ENCODE data around the gene CHD5.

Gene CHD5

GRCh38 chr1:6162341-6162740, 17.8 kb downstream of the CHD5 start:
- DNase-seq (ENCODE audit: low read depth): no peak
- H3K4me3 ChIP-seq (ENCODE audit: low read depth, low read length): no peak overlapping the region

- H3K4me3 ChIP-seq (ENCODE audit: low read depth, low read length): no peak overlapping the region
- no peak for DNase-seq (ENCODE audit: low read depth)
Observed at GRCh38 chr1:6158181-6158580, 21.9 kb downstream of the CHD5 start.

DNA sequence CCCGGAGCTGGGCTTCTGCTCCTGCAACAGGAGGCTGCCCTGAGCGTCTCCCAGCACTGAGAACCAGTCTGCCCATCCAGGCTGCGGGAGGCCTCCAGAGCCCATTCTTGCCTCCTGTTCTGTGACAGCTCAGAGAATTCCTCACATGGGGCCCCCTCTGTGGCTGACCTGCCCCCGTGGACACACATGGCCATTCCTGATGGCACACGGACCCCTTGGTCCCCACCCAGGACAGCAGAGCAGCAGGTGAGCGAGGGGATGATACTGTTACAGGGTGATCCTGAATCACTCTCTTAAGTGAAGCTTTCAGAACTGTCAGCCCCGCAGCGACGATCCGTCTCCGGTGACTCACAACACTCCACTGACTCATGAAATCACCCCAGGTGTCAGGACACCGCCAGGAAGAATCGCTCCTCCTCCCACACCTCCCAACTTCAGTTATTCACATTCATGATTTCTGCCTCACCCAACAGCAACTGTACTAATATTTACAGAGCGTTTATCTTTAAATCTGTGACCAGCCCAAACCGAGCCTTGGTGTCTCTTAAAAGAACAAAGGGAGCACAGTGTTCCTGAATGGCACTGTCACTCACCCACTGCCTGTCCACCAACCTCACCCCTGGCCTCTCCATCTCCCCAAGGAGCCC, 22.5 kb downstream of the CHD5 start:
- H3K4me3 ChIP-seq (ENCODE audit: low read depth, low read length): no peak overlapping the region
- peak; percentile 9 for DNase-seq (ENCODE audit: low read depth)

GRCh38 chr1:6157132-6157527, 23.0 kb downstream of the CHD5 start:
- DNase-seq (ENCODE audit: low read depth): no peak
- no peak overlapping the region for H3K4me3 ChIP-seq (ENCODE audit: low read depth, low read length)

DNA sequence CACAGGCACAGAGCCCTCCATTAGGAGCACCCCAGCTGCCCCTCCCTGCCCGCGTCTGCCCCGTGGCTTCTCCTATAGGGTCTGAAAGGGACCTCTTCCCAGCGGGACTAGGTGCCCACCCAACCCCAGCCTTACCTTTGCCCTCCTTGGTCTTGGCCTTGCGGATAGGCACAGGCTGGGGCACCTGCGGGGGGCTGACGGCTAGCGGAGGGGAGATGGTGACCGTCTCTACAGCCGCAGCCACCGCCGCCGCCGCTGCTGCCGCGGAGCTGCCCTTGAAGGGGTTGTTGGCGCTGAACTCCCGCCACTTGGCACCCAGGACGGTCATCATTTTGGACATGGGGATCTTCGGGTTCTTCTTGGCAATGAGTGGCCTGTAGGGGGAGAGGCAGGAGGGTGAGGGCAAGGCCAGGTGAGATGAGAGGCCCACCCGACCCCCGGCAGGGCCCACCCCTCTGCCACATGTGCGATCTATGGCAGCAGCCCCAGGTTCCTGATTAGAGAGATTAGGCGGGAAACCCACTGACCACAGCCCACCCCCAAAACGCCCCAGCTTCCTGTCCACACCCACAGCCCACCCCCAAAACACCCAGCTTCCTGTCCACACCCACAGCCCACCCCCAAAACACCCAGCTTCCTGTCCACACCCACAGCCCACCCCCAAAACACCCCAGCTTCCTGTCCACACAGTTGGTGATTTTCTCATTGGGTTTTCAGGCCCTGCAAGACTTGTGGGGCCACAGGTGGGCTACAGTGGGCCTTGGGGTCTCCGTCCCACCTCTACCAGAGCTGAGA, 25.4 kb downstream of the CHD5 start:
- no peak overlapping the region for H3K4me3 ChIP-seq (ENCODE audit: low read depth, low read length)
- no peak for DNase-seq (ENCODE audit: low read depth)

DNA sequence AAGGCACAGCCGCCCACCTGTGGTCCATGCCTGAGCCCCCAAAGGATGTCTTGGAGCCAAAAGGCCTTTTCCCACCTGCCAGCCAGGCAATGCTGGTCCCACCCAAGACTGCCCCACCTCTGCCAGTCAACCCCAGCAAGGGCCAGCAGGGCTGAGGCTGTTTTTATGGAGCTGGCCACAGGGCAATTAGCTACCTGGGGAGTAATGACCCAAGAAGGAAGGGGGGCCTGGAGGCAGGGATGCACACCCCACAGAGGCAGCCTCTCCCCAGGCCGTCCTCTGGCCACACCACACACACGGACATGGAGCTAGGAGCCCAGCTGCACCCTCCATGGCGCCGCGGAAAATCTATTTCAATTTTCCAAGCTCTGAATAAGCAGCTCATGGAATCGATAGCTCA, 27.2 kb downstream of the CHD5 start:
- no peak for DNase-seq (ENCODE audit: low read depth)
- H3K4me3 ChIP-seq (ENCODE audit: low read depth, low read length): no peak overlapping the region

DNA sequence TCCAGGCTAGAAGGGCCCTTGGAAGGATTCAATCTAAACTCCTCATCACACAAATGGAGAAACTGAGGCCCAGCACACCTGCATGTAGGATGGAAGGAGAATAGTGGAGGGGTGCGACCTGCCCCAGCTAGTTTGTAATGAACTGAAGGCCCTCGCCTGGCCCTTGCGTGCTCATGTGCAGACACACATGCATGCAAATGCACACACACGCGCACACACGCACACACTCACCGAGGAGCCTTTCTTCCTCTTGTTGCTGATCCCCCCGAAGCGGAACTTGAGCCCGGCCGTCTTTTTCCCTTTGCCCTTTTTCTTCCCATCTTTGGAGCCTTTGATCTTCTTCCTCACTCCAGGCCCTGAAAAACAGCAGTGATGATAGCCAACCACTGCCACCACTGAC, 27.9 kb downstream of the CHD5 start:
- no peak overlapping the region for H3K4me3 ChIP-seq (ENCODE audit: low read depth, low read length)
- no peak for DNase-seq (ENCODE audit: low read depth)

- DNase-seq (ENCODE audit: low read depth): no peak
- no peak overlapping the region for H3K4me3 ChIP-seq (ENCODE audit: low read depth, low read length)
Observed at GRCh38 chr1:6151291-6151822, 28.8 kb downstream of the CHD5 start.

- H3K4me3 ChIP-seq (ENCODE audit: low read depth, low read length): no peak overlapping the region
- DNase-seq (ENCODE audit: low read depth): no peak
Observed at GRCh38 chr1:6150006-6150938, 29.8 kb downstream of the CHD5 start.

DNA sequence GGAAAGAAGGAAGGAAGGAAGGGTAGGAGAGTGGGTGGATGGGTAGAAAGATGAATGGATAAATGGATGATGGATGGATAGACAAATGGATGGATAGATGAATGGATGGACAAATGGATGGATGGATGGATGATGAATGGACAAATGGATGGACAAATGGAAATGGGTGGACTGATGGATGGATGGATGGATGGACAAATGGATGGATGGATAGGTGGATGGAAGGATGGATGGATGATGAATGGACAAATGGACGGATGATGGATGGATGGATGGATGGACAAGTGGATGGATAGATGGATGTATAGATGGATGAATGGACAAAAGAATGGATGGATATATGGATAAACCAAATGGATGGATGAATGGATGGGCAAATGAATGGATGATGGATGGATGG, 30.5 kb downstream of the CHD5 start:
- DNase-seq (ENCODE audit: low read depth): no peak
- H3K4me3 ChIP-seq (ENCODE audit: low read depth, low read length): no peak overlapping the region

GRCh38 chr1:6148497-6149241, 31.5 kb downstream of the CHD5 start:
- H3K4me3 ChIP-seq (ENCODE audit: low read depth, low read length): no peak overlapping the region
- no peak for DNase-seq (ENCODE audit: low read depth)

DNA sequence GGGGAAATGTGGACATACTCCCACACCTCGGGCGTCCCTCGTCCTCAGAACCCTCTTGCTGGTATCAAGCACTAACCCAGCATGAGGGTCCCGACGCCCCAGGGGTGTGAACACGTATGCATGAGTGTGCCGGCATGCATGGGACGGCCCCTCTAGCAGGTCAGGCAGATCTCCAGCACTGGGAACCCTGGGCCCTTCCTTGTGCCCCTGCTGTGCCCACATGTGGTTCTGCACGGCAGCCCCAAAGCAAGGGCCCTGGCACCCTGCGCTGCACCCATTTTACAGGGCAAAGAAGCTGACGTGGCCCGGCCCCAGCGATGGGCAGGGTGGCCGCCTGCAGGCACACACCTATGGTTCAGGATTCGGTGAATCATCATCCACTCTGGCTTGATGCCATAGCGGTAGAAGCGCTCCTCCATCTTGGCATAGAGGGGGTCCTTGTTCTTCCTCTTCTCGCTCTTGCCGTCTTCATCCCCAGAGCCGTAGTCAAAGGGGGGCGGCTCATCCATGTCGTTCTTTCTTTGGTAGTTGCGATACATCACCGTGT, 34.2 kb downstream of the CHD5 start:
- no peak for DNase-seq (ENCODE audit: low read depth)
- no peak overlapping the region for H3K4me3 ChIP-seq (ENCODE audit: low read depth, low read length)

DNA sequence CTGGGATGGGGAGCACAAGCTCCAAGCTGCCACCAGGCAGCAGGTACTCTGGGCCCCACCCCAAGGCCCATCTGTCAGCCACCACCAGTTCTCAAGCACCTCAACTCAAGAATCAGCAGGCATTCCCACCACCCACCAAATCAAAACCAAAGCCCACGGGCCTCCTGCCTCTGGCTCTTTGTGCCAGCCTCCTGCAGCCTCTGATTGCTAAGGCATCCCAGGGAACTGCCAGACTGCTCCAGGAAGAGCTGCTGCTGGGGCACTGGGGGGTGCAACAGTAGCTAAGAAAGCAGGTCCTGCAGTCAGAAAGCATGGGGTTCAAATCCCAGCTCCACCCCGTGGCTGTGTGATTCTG, 34.7 kb downstream of the CHD5 start:
- DNase-seq (ENCODE audit: low read depth): no peak
- H3K4me3 ChIP-seq (ENCODE audit: low read depth, low read length): no peak overlapping the region

- DNase-seq (ENCODE audit: low read depth): no peak
Observed at GRCh38 chr1:6144647-6145395, 35.3 kb downstream of the CHD5 start.

DNA sequence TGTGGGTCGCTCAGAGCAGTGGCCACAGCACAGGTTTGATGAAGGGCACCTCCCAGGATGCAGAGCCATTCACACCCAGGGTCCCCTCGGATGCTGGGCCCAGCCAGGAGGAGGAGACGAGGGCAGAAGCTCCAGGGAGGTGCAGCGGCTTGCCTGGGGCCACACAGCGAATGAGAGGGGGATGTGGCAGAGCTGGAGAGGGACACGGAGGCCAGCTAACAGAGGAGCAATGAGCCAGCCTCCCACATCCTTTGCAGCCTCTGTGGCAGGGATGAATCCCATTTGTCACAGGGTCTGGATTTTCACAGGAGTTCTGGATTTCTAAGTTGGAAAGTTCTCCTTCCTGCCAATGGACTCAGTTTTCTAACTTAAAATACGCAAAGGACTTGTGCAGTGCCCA, 35.9 kb downstream of the CHD5 start:
- H3K4me3 ChIP-seq (ENCODE audit: low read depth, low read length): no peak overlapping the region
- DNase-seq (ENCODE audit: low read depth): no peak

More at GRCh38 chr1:6144647-6145395, 35.3 kb downstream of the CHD5 start:
- no peak overlapping the region for H3K4me3 ChIP-seq (ENCODE audit: low read depth, low read length)

GRCh38 chr1:6143395-6143794, 36.7 kb downstream of the CHD5 start:
- DNase-seq (ENCODE audit: low read depth): no peak
- H3K4me3 ChIP-seq (ENCODE audit: low read depth, low read length): no peak overlapping the region

DNA sequence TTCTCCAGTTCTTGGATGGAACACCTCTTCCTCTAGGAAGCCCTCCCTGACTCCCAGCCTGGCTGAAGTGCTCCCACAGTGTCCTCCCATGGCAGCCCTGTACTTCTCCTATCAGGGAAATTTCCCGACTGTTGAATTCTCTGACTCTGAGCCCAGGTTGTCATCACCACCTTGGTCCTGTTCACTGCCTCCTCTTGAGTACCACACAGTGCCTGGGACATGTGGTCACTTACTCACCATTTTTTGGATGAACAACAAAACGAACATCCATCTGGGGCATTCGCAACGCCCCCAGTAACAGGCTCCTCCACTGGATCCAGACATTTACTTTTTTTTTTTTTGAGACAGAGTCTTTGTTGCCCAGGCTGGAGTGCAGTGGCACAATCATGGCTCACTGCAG, 37.4 kb downstream of the CHD5 start:
- no peak overlapping the region for H3K4me3 ChIP-seq (ENCODE audit: low read depth, low read length)
- no peak for DNase-seq (ENCODE audit: low read depth)

GRCh38 chr1:6142036-6142621, 38.0 kb downstream of the CHD5 start:
- no peak for DNase-seq (ENCODE audit: low read depth)
- no peak overlapping the region for H3K4me3 ChIP-seq (ENCODE audit: low read depth, low read length)

Measured in skeletal muscle cell (primary cell).